ENCODE results near the gene KRTAP19-4. TPM values are rescaled to one million over a fixed set of nuclear protein-coding genes. Genes with fewer than 3 reads are reported as not detected.

The KRTAP19-4 gene
- total RNA-seq, 1 donor from 2014 or later: not detected

DNA sequence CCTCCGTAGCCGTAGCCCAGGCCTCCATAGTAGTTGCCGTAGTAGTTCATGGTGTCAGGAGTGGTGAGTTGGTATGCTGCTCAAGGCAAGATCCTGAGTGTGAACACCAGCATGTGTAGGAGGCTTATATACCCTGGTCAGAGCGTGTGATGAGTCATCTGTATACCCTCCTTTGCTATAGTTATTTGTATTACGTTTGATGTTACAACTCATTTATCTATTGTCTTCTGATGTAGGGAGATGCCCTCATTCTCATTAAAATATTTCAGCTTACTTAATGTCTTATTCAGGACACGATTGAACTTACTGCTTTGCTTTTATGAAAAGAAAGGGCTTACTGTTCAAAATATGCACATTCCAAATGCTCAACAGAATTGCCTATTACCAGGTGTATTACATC lies 5.1 kb upstream of the KRTAP19-4 start, which contains the start of gene KRTAP19-5:
TSS of gene KRTAP19-5 (minus strand) at position 101 of the 400 bp plus-strand sequence. CDS start at position 50, 51 bp downstream.
- Mint-ChIP-seq H3K9me3 (no peaks in the 10 kb centered on the region), H3K4me3 (no peak within 1 kb of the TSS), H3K4me1 (ENCODE audit: unreplicated experiment) (no peaks in the 10 kb centered on the region), H3K27ac (no peak within 1 kb of the TSS), H3K36me3 (no peaks in the 10 kb centered on the region), H3K27me3 (no peaks in the 10 kb centered on the region)
- TF ChIP-seq, protein P1, sequence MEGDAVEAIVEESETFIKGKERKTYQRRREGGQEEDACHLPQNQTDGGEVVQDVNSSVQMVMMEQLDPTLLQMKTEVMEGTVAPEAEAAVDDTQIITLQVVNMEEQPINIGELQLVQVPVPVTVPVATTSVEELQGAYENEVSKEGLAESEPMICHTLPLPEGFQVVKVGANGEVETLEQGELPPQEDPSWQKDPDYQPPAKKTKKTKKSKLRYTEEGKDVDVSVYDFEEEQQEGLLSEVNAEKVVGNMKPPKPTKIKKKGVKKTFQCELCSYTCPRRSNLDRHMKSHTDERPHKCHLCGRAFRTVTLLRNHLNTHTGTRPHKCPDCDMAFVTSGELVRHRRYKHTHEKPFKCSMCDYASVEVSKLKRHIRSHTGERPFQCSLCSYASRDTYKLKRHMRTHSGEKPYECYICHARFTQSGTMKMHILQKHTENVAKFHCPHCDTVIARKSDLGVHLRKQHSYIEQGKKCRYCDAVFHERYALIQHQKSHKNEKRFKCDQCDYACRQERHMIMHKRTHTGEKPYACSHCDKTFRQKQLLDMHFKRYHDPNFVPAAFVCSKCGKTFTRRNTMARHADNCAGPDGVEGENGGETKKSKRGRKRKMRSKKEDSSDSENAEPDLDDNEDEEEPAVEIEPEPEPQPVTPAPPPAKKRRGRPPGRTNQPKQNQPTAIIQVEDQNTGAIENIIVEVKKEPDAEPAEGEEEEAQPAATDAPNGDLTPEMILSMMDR (conservative IDR thresholded peaks at IDR 0.05): no peak
- no peak for DNase-seq (ENCODE audit: extremely low spot score, unreplicated experiment)

DNA sequence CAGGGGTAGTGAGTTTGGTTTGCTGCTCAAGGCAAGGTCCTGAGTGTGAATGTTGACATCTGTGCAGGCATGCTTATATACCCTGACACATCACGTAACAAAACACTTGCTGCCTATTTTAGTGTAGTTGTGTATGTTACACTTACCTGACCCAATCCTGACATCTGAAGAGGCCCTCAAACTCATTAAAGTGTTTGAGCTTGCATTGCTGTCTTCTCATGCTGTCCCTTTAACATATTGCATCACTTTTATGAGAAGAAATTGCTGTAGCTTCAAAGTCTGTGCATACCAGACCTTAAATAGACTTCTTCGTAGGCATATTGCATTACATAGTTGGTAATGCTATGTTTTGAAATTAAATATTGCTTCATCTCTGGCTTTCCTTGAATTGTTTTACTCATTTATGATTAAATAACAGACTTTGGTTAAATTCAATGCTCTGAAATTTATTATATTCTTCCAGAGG lies 5.0 kb downstream of the KRTAP19-4 start, which contains the start of gene KRTAP19-3:
TSS of gene KRTAP19-3 (minus strand) at position 51 of the 466 bp plus-strand sequence. CDS start 56 bp downstream, outside the sequence.
- DNase-seq (ENCODE audit: extremely low spot score, unreplicated experiment): no peak
- TF ChIP-seq, protein P1 (conservative IDR thresholded peaks at IDR 0.05): no peak
- Mint-ChIP-seq H3K27me3 (no peaks in the 10 kb centered on the region), H3K4me1 (ENCODE audit: unreplicated experiment) (no peaks in the 10 kb centered on the region), H3K27ac (no peak within 1 kb of the TSS), H3K9me3 (no peaks in the 10 kb centered on the region), H3K4me3 (no peak within 1 kb of the TSS), H3K36me3 (no peaks in the 10 kb centered on the region)

DNA sequence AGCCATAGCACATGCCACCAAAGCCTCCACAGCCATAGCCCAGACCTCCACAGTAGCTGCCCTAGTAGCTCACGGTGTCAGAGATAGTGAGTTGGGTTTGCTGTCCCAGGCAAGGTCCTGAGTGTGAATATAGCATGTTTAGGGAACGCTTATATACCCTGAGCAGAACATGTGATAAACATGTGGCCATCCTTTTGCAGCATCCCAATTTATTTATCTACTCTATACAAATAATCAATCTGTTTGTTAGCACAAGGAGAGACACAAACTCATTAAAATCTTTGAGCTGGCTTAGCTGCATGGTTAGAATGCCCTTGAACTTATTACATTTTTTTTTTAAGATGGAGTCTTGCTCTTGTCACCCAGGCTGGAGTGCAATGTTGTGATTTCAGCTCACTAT lies 9.6 kb downstream of the KRTAP19-4 start, which contains the start of gene KRTAP19-2:
TSS of gene KRTAP19-2 (minus strand) at position 101 of the 400 bp plus-strand sequence. CDS start at position 13, 88 bp downstream.
- no peak within 1 kb of the TSS for H3K4me3 Mint-ChIP-seq
- H3K36me3 Mint-ChIP-seq: no peaks in the 10 kb centered on the region
- no peaks in the 10 kb centered on the region for H3K27me3 Mint-ChIP-seq
- no peak for DNase-seq (ENCODE audit: extremely low spot score, unreplicated experiment)
- no peak within 1 kb of the TSS for H3K27ac Mint-ChIP-seq
- TF ChIP-seq, protein P1 (conservative IDR thresholded peaks at IDR 0.05): no peak
- H3K4me1 Mint-ChIP-seq (ENCODE audit: unreplicated experiment): no peaks in the 10 kb centered on the region
- H3K9me3 Mint-ChIP-seq: peaks cover 6% of the 10 kb centered on the region

DNA sequence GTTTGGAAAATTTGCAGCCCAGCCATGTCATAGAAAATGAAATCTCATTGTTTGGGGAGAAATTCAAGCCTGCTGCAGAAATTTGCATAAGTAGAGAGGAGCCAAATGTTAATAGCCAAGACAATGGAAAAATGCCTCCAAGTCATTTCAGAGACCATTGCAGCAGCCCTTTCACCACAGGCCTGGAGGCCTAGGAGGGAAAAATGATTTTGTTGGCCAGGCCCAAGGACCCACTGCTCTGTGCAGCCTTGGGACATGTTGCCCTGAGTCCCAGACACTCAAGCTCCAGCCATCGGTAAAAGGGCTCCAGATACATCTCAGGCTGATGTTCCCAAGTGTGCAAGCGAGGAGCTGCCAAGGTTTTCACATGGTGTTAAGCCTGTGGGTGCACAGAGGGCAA lies 10.8 kb downstream of the KRTAP19-4 start:
- H3K4me3 Mint-ChIP-seq: no peak overlapping the region
- DNase-seq (ENCODE audit: extremely low spot score, unreplicated experiment): no peak
- TF ChIP-seq, protein P1 (conservative IDR thresholded peaks at IDR 0.05): no peak
- H3K27ac Mint-ChIP-seq: no peak overlapping the region
- H3K9me3 Mint-ChIP-seq: peaks cover 6% of the 10 kb centered on the region
- H3K36me3 Mint-ChIP-seq: no peaks in the 10 kb centered on the region
- no peaks in the 10 kb centered on the region for H3K4me1 Mint-ChIP-seq (ENCODE audit: unreplicated experiment)
- H3K27me3 Mint-ChIP-seq: no peaks in the 10 kb centered on the region

DNA sequence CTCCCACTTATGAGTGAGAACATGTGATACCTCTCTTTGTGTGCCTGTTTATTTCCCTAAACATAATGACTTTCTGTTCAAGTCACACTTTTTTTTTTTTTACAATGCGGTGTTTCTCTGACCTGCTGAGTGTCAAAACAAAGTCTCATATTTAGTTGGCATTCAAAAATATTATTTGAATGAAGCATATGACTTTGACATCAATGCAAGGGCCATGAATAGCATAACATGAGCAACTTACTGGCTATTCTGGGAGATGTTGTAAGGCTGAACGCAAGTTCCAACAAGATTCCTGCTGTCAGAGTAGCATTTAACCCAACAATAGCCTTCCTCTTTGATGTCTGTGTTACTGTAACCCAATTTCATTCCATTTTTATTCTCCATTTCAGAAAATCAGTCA lies 14.8 kb downstream of the KRTAP19-4 start:
- DNase-seq (ENCODE audit: extremely low spot score, unreplicated experiment): no peak
- Mint-ChIP-seq H3K4me3 (no peak overlapping the region), H3K4me1 (ENCODE audit: unreplicated experiment) (peaks cover 4% of the 10 kb centered on the region), H3K27ac (no peak overlapping the region), H3K36me3 (no peaks in the 10 kb centered on the region), H3K27me3 (no peaks in the 10 kb centered on the region), H3K9me3 (peaks cover 10% of the 10 kb centered on the region)
- TF ChIP-seq, protein P1 (conservative IDR thresholded peaks at IDR 0.05): no peak

Measured in type B pancreatic cell (in vitro differentiated cells).